Lower lobe of right lung (tissue), 2 donors: ENCODE measurements around the gene PRDM1. TPM values are rescaled to one million over a fixed set of nuclear protein-coding genes. Genes with fewer than 3 reads are reported as not detected.

ENCODE experiments used
- ATAC-seq, 2 donors: fragments of 200-7000 bp; cut with Tn5 transposase; one replicate each; pipeline ENCODE4 v1.9.1; 2020 to 2022; ENCODE audit warnings: mild to moderate bottlenecking in 2 of 2, moderate library complexity in 2 of 2
- DNase-seq: peaks from one replicate; pipeline ENCODE4 v3.0.0-alpha.2; 2020
- H3K27ac ChIP-seq: fragments of 200-600 bp; one replicate; pipeline ENCODE4 v1.8.0; 2022
- H3K27me3 ChIP-seq: fragments of 200-600 bp; one replicate; pipeline ENCODE4 v1.8.0; 2022; ENCODE audit warnings: low read depth
- H3K36me3 ChIP-seq: fragments of 200-600 bp; one replicate; pipeline ENCODE4 v1.8.0; 2022; ENCODE audit warnings: mild to moderate bottlenecking
- H3K4me1 ChIP-seq: fragments of 200-600 bp; one replicate; pipeline ENCODE4 v1.8.0; 2022
- H3K4me3 ChIP-seq: fragments of 200-600 bp; one replicate; pipeline ENCODE4 v1.8.0; 2022; ENCODE audit warnings: mild to moderate bottlenecking
- H3K9me3 ChIP-seq: fragments of 200-600 bp; one replicate; pipeline ENCODE4 v1.8.0; 2022
- CTCF ChIP-seq: fragments of 200-600 bp; IDR thresholded peaks from one replicate; pipeline ENCODE4 v1.8.0; 2022; ENCODE audit warnings: antibody characterized with exemption, mild to moderate bottlenecking
- intact Hi-C: fragments of 100-400 bp; cut with DNase I; formaldehyde crosslinking; loops from one replicate; pipeline ENCODE4 v1.11.0; 2022
- total RNA-seq: library from RNA; stranded (reverse); fragmentation: NEBNext Ultra II Directional; extraction: Animal tissue kit (Norgen Biotek cat#: 25700); gene quantifications from one replicate; pipeline ENCODE4 v1.2.1, GENCODE V29; 2021
- donor health status: DM: no; HTN: yes; CAD: no; lungs with severe emphysema.

Gene PRDM1
- total RNA-seq, 1 donor from 2014 or later, result 13.9 TPM

- Histone ChIP-seq H3K4me1 (peaks cover 33% of the 10 kb centered on the region), H3K27ac (peak overlapping the region; percentile 2), H3K27me3 (peaks cover 13% of the 10 kb centered on the region), H3K9me3 (no peaks in the 10 kb centered on the region), H3K36me3 (no peaks in the 10 kb centered on the region), H3K4me3 (peak overlapping the region; percentile 60)
- DNase-seq (no peak), ATAC-seq (no peak)
- no peak for TF ChIP-seq CTCF
- intact Hi-C loops, result no loop called here
Observed at GRCh38 chr6:106090001-106090400, 3.9 kb downstream of the PRDM1 start.

GRCh38 chr6:106092279-106092678 is 6.1 kb downstream of the PRDM1 start:
- H3K36me3 ChIP-seq, result peaks cover 4% of the 10 kb centered on the region
- intact Hi-C loops, result no loop called here
- peaks cover 24% of the 10 kb centered on the region for H3K4me1 ChIP-seq
- H3K4me3 ChIP-seq, result no peak overlapping the region
- no peaks in the 10 kb centered on the region for H3K9me3 ChIP-seq
- TF ChIP-seq CTCF, result no peak
- peaks cover 6% of the 10 kb centered on the region for H3K27me3 ChIP-seq
- DNase-seq, result no peak
- no peak for ATAC-seq
- H3K27ac ChIP-seq, result no peak overlapping the region

- H3K27ac ChIP-seq, result no peak overlapping the region
- peaks cover 4% of the 10 kb centered on the region for H3K36me3 ChIP-seq
- no peak for TF ChIP-seq CTCF
- ATAC-seq (no peak), DNase-seq (no peak)
- no peak overlapping the region for H3K4me3 ChIP-seq
- H3K9me3 ChIP-seq, result no peaks in the 10 kb centered on the region
- H3K27me3 ChIP-seq, result peaks cover 11% of the 10 kb centered on the region
- peaks cover 33% of the 10 kb centered on the region for H3K4me1 ChIP-seq
- intact Hi-C loops, result no loop called here
Observed at GRCh38 chr6:106094261-106094963, 8.3 kb downstream of the PRDM1 start.

GRCh38 chr6:106094964-106095335 is 8.8 kb downstream of the PRDM1 start:
- intact Hi-C loops, result no loop called here
- ATAC-seq, result no peak
- DNase-seq, result no peak
- Histone ChIP-seq H3K4me1 (peaks cover 37% of the 10 kb centered on the region), H3K27ac (no peak overlapping the region), H3K9me3 (no peaks in the 10 kb centered on the region), H3K27me3 (peaks cover 12% of the 10 kb centered on the region), H3K4me3 (no peak overlapping the region), H3K36me3 (peaks cover 4% of the 10 kb centered on the region)
- TF ChIP-seq CTCF, result no peak

GRCh38 chr6:106097411-106098231 is 11.5 kb downstream of the PRDM1 start:
- Histone ChIP-seq H3K4me1 (peaks cover 38% of the 10 kb centered on the region), H3K36me3 (peaks cover 4% of the 10 kb centered on the region), H3K4me3 (peak overlapping the region; percentile 50), H3K27ac (peak overlapping the region; percentile 85), H3K9me3 (no peaks in the 10 kb centered on the region), H3K27me3 (peaks cover 23% of the 10 kb centered on the region)
- ATAC-seq, result peak; percentile 74 to 77
- no peak for TF ChIP-seq CTCF
- intact Hi-C loops, result no loop called here
- DNase-seq, result no peak
